22Rv1 (cell line): ENCODE results near the gene GALNT12.

Experiments
- CTCF ChIP-seq: fragments of 450-650 bp; IDR thresholded peaks from 2 replicates; pipeline ENCODE4 v1.5.1; 2017; ENCODE audit warnings: mild to moderate bottlenecking
- ZFX ChIP-seq: fragments of 450-650 bp; IDR thresholded peaks from 2 replicates; pipeline ENCODE4 v1.6.1; 2017; ENCODE audit warnings: antibody characterized with exemption, borderline replicate concordance

GRCh38 chr9:98787766-98788335 lies 19.6 kb upstream of the GALNT12 start:
- TF ChIP-seq CTCF (no peak), ZFX (no peak)
